H1 (cell line): ENCODE measurements around the gene TECTB. TPM values are rescaled to one million over a fixed set of nuclear protein-coding genes. Genes with fewer than 3 reads are reported as not detected.

Experiments
- CTCF ChIA-PET: fragments of 300-600 bp; sonication (Branson Sonifier 250); formaldehyde crosslinking; loops from one replicate; lab custom pipeline; 2021; ENCODE audit not compliant: partially characterized antibody; lab: Charles Lee
- POLR2A ChIA-PET: fragments of 300-600 bp; sonication (Branson Sonifier 250); formaldehyde crosslinking; loops from one replicate; lab custom pipeline; 2021; ENCODE audit warnings: inconsistent platforms; ENCODE audit not compliant: partially characterized antibody; lab: Charles Lee
- DNase-seq, 2 experiments: peaks; one replicate each; pipeline versions ENCODE4 v3.0.0 to v3.0.0-alpha.2; 2010 to 2022; ENCODE audit warnings: low spot score in 2 of 2, low read depth in 1 of 2, mixed read lengths in 1 of 2
- FAIRE-seq: peaks from 2 replicates; lab custom pipeline; 2011; peaks lifted over from hg19 to GRCh38; lab: Jason Lieb, UNC
- H2AFZ ChIP-seq: 2 replicates; pipeline ENCODE4 v1.8.1; 2012; ENCODE audit warnings: low read length, inconsistent platforms
- H2AK5ac ChIP-seq: 2 replicates; pipeline ENCODE4 v1.6.1; 2013; ENCODE audit warnings: low read depth, low read length
- H2BK120ac ChIP-seq: replicated peaks from 2 replicates; pipeline ENCODE3; 2013; ENCODE audit warnings: low read depth, low read length, inconsistent platforms
- H2BK12ac ChIP-seq: 2 replicates; pipeline ENCODE4 v1.6.1; 2013; ENCODE audit warnings: low read depth, low read length
- H2BK15ac ChIP-seq: 2 replicates; pipeline ENCODE4 v1.6.1; 2013; ENCODE audit warnings: low read length
- H2BK20ac ChIP-seq: 2 replicates; pipeline ENCODE4 v1.6.1; 2013; ENCODE audit warnings: low read length
- H2BK5ac ChIP-seq: 2 replicates; pipeline ENCODE4 v1.6.1; 2013; ENCODE audit warnings: low read depth, low read length
- H3K14ac ChIP-seq: 2 replicates; pipeline ENCODE4 v1.6.1; 2013; ENCODE audit warnings: inconsistent platforms; ENCODE audit not compliant: insufficient read length
- H3K18ac ChIP-seq: 2 replicates; pipeline ENCODE4 v1.6.1; 2013; ENCODE audit warnings: low read length; ENCODE audit errors: extremely low read depth
- H3K23ac ChIP-seq: 2 replicates; pipeline ENCODE4 v1.6.1; 2013; ENCODE audit warnings: inconsistent platforms; ENCODE audit not compliant: insufficient read length
- H3K23me2 ChIP-seq: 2 replicates; pipeline ENCODE4 v1.6.1; 2013; ENCODE audit warnings: low read depth, low read length
- H3K27ac ChIP-seq: 2 replicates; pipeline ENCODE4 v1.6.1; 2011; ENCODE audit warnings: low read depth, low read length, inconsistent platforms
- H3K27me3 ChIP-seq, 4 experiments: replicated peaks in 1 of 4; 1 replicate in 1 of 4; 2 replicates in 3 of 4; pipeline versions ENCODE4 v1.6.1 to v1.8.1; 2011 to 2013; ENCODE audit warnings: low read length in 3 of 4, mild to moderate bottlenecking in 3 of 4, inconsistent platforms in 2 of 4, mixed read lengths in 2 of 4, moderate library complexity in 1 of 4; ENCODE audit not compliant: control insufficient read depth in 3 of 4, insufficient read depth in 3 of 4; ENCODE audit errors: extremely low read depth in 1 of 4
- H3K36me3 ChIP-seq, 4 experiments: 2 replicates each; pipeline versions ENCODE4 v1.6.1 to v1.8.1; 2011 to 2013; ENCODE audit warnings: mild to moderate bottlenecking in 4 of 4, low read length in 3 of 4, moderate library complexity in 2 of 4, control low read depth in 1 of 4, inconsistent platforms in 1 of 4; ENCODE audit not compliant: insufficient read depth in 4 of 4, control insufficient read depth in 2 of 4
- H3K4ac ChIP-seq: replicated peaks from 2 replicates; pipeline ENCODE3; 2013; ENCODE audit warnings: low read length, low read depth, mixed read lengths, inconsistent platforms; ENCODE audit not compliant: insufficient read length
- H3K4me1 ChIP-seq, 4 experiments: replicated peaks in 1 of 4; 1 replicate in 1 of 4; 2 replicates in 3 of 4; pipeline versions ENCODE4 v1.6.1 to v1.8.1; 2011 to 2013; ENCODE audit warnings: low read length in 3 of 4, inconsistent platforms in 2 of 4, mixed read lengths in 1 of 4; ENCODE audit not compliant: insufficient read depth in 4 of 4, control insufficient read depth in 3 of 4
- H3K4me2 ChIP-seq, 2 experiments: 2 replicates each; pipeline versions ENCODE4 v1.6.1 to v1.8.1; 2011 to 2013; ENCODE audit warnings: low read depth in 2 of 2, low read length in 2 of 2, control low read depth in 1 of 2, inconsistent platforms in 1 of 2, mild to moderate bottlenecking in 1 of 2; ENCODE audit not compliant: insufficient read depth in 1 of 2
- H3K4me3 ChIP-seq, 4 experiments: fragments of 200-600, 300-600 bp in 1 of 4; sonication (generic), shearing (Covaris generic), sonication (Bioruptor Twin) in 1 of 4; 2 replicates each; pipeline versions ENCODE4 v1.5.1 to v1.8.1; 2011 to 2016; ENCODE audit warnings: low read length in 4 of 4, low read depth in 3 of 4, control low read depth in 2 of 4, inconsistent platforms in 2 of 4, mild to moderate bottlenecking in 2 of 4, mixed read lengths in 1 of 4, moderate library complexity in 1 of 4; ENCODE audit not compliant: insufficient read depth in 2 of 4; ENCODE audit errors: extremely low read depth in 1 of 4
- H3K56ac ChIP-seq: replicated peaks from 2 replicates; pipeline ENCODE3; 2013; ENCODE audit warnings: low read depth, mild to moderate bottlenecking, mixed read lengths, low read length, inconsistent platforms; ENCODE audit not compliant: insufficient read length
- H3K79me1 ChIP-seq: 2 replicates; pipeline ENCODE4 v1.6.1; 2013; ENCODE audit warnings: low read depth, low read length, control low read depth
- H3K79me2 ChIP-seq, 2 experiments: 2 replicates each; pipeline versions ENCODE4 v1.6.1 to v1.8.1; 2012 to 2013; ENCODE audit warnings: low read length in 2 of 2, mild to moderate bottlenecking in 2 of 2, inconsistent platforms in 1 of 2; ENCODE audit not compliant: insufficient read depth in 2 of 2, control insufficient read depth in 1 of 2
- H3K9ac ChIP-seq, 4 experiments: replicated peaks in 1 of 4; 1 replicate in 1 of 4; 2 replicates in 3 of 4; pipeline versions ENCODE4 v1.6.1 to v1.8.1; 2011 to 2013; ENCODE audit warnings: low read depth in 3 of 4, low read length in 3 of 4, control low read depth in 2 of 4, mild to moderate bottlenecking in 2 of 4, moderate library complexity in 2 of 4, inconsistent platforms in 1 of 4; ENCODE audit errors: extremely low read depth in 1 of 4
- H3K9me3 ChIP-seq, 2 experiments: 2 replicates each; pipeline versions ENCODE4 v1.6.1 to v1.8.1; 2012 to 2013; ENCODE audit warnings: mild to moderate bottlenecking in 2 of 2, moderate library complexity in 2 of 2, control low read depth in 1 of 2, inconsistent platforms in 1 of 2, low read depth in 1 of 2, low read length in 1 of 2, mixed read lengths in 1 of 2; ENCODE audit not compliant: insufficient read depth in 2 of 2
- H4K20me1 ChIP-seq, 2 experiments: replicated peaks in 1 of 2; 2 replicates each; pipeline versions ENCODE3 to v1.8.1; 2011 to 2013; ENCODE audit warnings: inconsistent platforms in 2 of 2, low read length in 2 of 2, mild to moderate bottlenecking in 1 of 2; ENCODE audit not compliant: insufficient read depth in 2 of 2, control insufficient read depth in 1 of 2
- H4K5ac ChIP-seq: 2 replicates; pipeline ENCODE4 v1.6.1; 2013; ENCODE audit warnings: low read length, low read depth, mixed read lengths, inconsistent platforms; ENCODE audit not compliant: insufficient read length
- H4K8ac ChIP-seq: 2 replicates; pipeline ENCODE4 v1.8.0; 2013; ENCODE audit warnings: mild to moderate bottlenecking, moderate library complexity, low read length, inconsistent platforms; ENCODE audit not compliant: insufficient read depth; ENCODE audit errors: extremely low read depth
- H4K91ac ChIP-seq: replicated peaks from 2 replicates; pipeline ENCODE3; 2013; ENCODE audit warnings: low read length, mixed read lengths, inconsistent platforms; ENCODE audit not compliant: insufficient read length
- CTBP2 ChIP-seq: IDR thresholded peaks from 2 replicates; pipeline ENCODE4 v1.7.0; 2011; ENCODE audit warnings: borderline replicate concordance, mild to moderate bottlenecking, moderate library complexity, mixed read lengths, low read length; ENCODE audit not compliant: insufficient read depth, insufficient read length
- EZH2 ChIP-seq: fragments of 200-600 bp; sonication (generic); IDR thresholded peaks from 2 replicates; pipeline ENCODE4 v1.7.1; 2012; ENCODE audit warnings: low read depth, mild to moderate bottlenecking, moderate library complexity, low read length, inconsistent platforms; ENCODE audit not compliant: severe bottlenecking
- GABPA ChIP-seq: IDR thresholded peaks from 2 replicates; pipeline ENCODE4 v1.6.1; 2011; ENCODE audit warnings: mild to moderate bottlenecking, low read length, moderate library complexity, borderline replicate concordance; ENCODE audit not compliant: insufficient read depth
- HDAC2 ChIP-seq, 2 experiments: fragments of 300-600 bp in 1 of 2; sonication (generic) in 1 of 2; IDR thresholded peaks; 2 replicates each; pipeline ENCODE4 v1.6.1; 2011 to 2012; ENCODE audit warnings: low read depth in 2 of 2, low read length in 2 of 2, mild to moderate bottlenecking in 2 of 2, moderate library complexity in 2 of 2, borderline replicate concordance in 1 of 2, inconsistent platforms in 1 of 2
- JUN ChIP-seq: IDR thresholded peaks from 2 replicates; pipeline ENCODE4 v1.6.1; 2011; ENCODE audit warnings: low read depth, mild to moderate bottlenecking, improper control_type of control experiment, low read length
- KDM1A ChIP-seq: fragments of 200-600, 300-600 bp; sonication (generic); IDR thresholded peaks from 2 replicates; pipeline ENCODE4 v1.7.1; 2016; ENCODE audit warnings: mild to moderate bottlenecking, low read length, borderline replicate concordance
- KDM5A ChIP-seq: fragments of 200-600 bp; IDR thresholded peaks from 2 replicates; pipeline ENCODE4 v1.7.1; 2012; ENCODE audit warnings: mild to moderate bottlenecking, low read length, inconsistent platforms, mixed read lengths
- POU5F1 ChIP-seq: IDR thresholded peaks from 2 replicates; pipeline ENCODE4 v1.6.1; 2011; ENCODE audit warnings: low read depth, mild to moderate bottlenecking, low read length, moderate library complexity
- RBBP5 ChIP-seq: IDR thresholded peaks from 2 replicates; pipeline ENCODE4 v1.7.1; 2012; ENCODE audit warnings: low read depth, mild to moderate bottlenecking, inconsistent platforms, low read length, moderate library complexity, borderline replicate concordance
- RFX5 ChIP-seq: IDR thresholded peaks from 2 replicates; pipeline ENCODE4 v1.6.1; 2011; ENCODE audit warnings: low read depth, low read length, improper control_type of control experiment, borderline replicate concordance
- SP2 ChIP-seq: IDR thresholded peaks from 2 replicates; pipeline ENCODE4 v1.6.1; 2012; ENCODE audit warnings: mild to moderate bottlenecking, low read length, inconsistent platforms
- SUZ12 ChIP-seq: fragments of 200-600 bp; sonication (generic); IDR thresholded peaks from 2 replicates; pipeline ENCODE4 v1.6.1; 2012; ENCODE audit warnings: mild to moderate bottlenecking, inconsistent platforms, low read length, moderate library complexity, mixed read lengths
- YY1 ChIP-seq: IDR thresholded peaks from 2 replicates; pipeline ENCODE4 v1.6.1; 2011; ENCODE audit warnings: low read depth, mild to moderate bottlenecking, low read length
- ZNF274 ChIP-seq: IDR thresholded peaks from 2 replicates; pipeline ENCODE4 v1.7.0; 2012; ENCODE audit warnings: low read length, borderline replicate concordance; ENCODE audit errors: extremely low read depth
- WGBS, 2 experiments: shearing (Covaris generic) in 1 of 2; methylation state at CpG; one replicate each; pipeline versions ENCODE4 v1.1.6 to v1.1.7; 2013 to 2015; ENCODE audit warnings: low lambda C conversion rate in 2 of 2, mixed read lengths in 2 of 2, inconsistent platforms in 1 of 2, low coverage in 1 of 2, missing lambda C conversion rate in 1 of 2; ENCODE audit not compliant: insufficient replicate concordance in 2 of 2, insufficient coverage in 1 of 2, insufficient read length in 1 of 2; ENCODE audit errors: extremely low coverage in 1 of 2, missing lambda C conversion rate in 1 of 2; 5-methylcytosine and 5-hydroxymethylcytosine counted together
- polyA plus RNA-seq, 7 experiments: library from polyadenylated mRNA; depleted of rRNA in 3 of 7; stranded (reverse) in 5 of 7; unstranded in 2 of 7; fragments of >200 nt in 5 of 7; fragments of 200-250 nt in 2 of 7; gene quantifications; 1 replicate in 5 of 7; 2 replicates in 1 of 7; 4 replicates in 1 of 7; pipeline versions ENCODE4 v1.2.1 to v1.2.3, GENCODE V29; 2011 to 2013; ENCODE audit warnings: missing spikeins in 2 of 7, mixed read lengths in 2 of 7
- total RNA-seq: library from RNA; stranded (reverse); fragmentation: NEBNext Ultra II Directional; extraction: Animal tissue kit (Norgen Biotek cat#: 25700); gene quantifications from 2 replicates; pipeline ENCODE4 v1.2.1, GENCODE V29; 2021

The TECTB gene
- total and polyA plus RNA-seq, 2 of the 8 experiments (the other 6 are each of a cell fraction or from before 2014, with no cell fraction given), result not detected

DNA sequence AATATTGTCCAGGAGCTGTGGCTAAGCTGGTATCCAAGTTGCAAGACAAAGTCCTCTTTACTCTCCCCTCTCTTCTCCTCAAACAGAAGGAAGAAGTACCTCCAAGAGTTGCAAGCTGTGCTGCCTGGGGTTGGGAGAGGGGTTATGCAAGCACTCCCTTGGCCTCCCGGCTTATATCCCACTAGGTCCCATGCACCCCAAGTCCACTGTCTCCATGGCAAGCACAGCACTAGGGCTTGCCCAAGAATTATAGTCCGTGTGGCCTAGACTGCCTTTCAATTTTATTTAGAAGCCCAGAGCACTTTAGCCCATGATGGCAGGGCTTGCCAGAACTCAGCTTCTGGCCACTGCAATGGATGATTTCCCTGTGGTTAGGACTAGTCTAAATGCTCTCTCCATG is 40.4 kb upstream of the TECTB start:
- Histone ChIP-seq H3K18ac (no peak overlapping the region), H3K79me1 (no peaks in the 10 kb centered on the region), H3K56ac (no peak overlapping the region), H3K4me2 (no peak overlapping the region), H3K23ac (no peak overlapping the region), H4K20me1 (no peaks in the 10 kb centered on the region), H2BK15ac (no peak overlapping the region), H2BK5ac (no peak overlapping the region), H2AFZ (no peak overlapping the region), H2AK5ac (no peak overlapping the region), H4K5ac (no peak overlapping the region), H3K14ac (no peak overlapping the region), H4K8ac (no peak overlapping the region), H3K27ac (no peak overlapping the region), H3K27me3 (no peaks in the 10 kb centered on the region; a peak in 1 of 7 replicates), H2BK12ac (no peak overlapping the region), H3K36me3 (no peaks in the 10 kb centered on the region), H3K9me3 (peaks cover 3% of the 10 kb centered on the region in 2 experiments; a peak in 2 of 4 replicates), H3K9ac (no peak overlapping the region), H4K91ac (no peak overlapping the region), H3K4ac (no peak overlapping the region), H2BK120ac (no peak overlapping the region), H3K79me2 (no peaks in the 10 kb centered on the region), H2BK20ac (no peak overlapping the region), H3K4me3 (no peak overlapping the region), H3K23me2 (no peaks in the 10 kb centered on the region), H3K4me1 (no peaks in the 10 kb centered on the region)
- ChIA-PET POLR2A (no interaction called here), CTCF (interaction anchor here (0.9 kb wide), 1 partner anchor 72 kb away, joined by 5 read pairs; no protein-coding TSS in a partner anchor)
- 87% methylated on average over 2 of the region's 2 CpGs; no CpG with 5 or more reads in 1 of the 2 experiments for WGBS, 2 experiments
- no peak for DNase-seq
- FAIRE-seq, result no peak
- TF ChIP-seq POU5F1 (no peak), KDM1A (no peak), RFX5 (no peak), RBBP5 (no peak), KDM5A (no peak), CTBP2 (no peak), GABPA (no peak), YY1 (no peak), SUZ12 (no peak), HDAC2 (IDR thresholded peaks at IDR 0.05; ENCODE audit: borderline replicate concordance in 1 of 2, low read depth in 2 of 2, low read length in 2 of 2) (no peak), EZH2 (no peak), ZNF274 (no peak), SP2 (no peak), JUN (no peak)
